Effector CD8-positive, alpha-beta T cell (primary cell): ENCODE results near the gene ZSCAN29.
"Not testable (repeated sequence)": the region's sequence is repeated elsewhere in the genome, so short reads cannot be mapped to it uniquely, and the experiment has no call there.

Experiments used
- DNase-seq: peaks from one replicate; lab custom pipeline; 2025; lab: John Stamatoyannopoulos, UW
- total RNA-seq, 4 experiments: gene quantifications; one replicate each; lab custom pipeline; 2026; lab: John Stamatoyannopoulos, UW

The ZSCAN29 gene
- total RNA-seq, result 57.9 to 106 (median 73.2) reads per million in 4 experiments

DNA sequence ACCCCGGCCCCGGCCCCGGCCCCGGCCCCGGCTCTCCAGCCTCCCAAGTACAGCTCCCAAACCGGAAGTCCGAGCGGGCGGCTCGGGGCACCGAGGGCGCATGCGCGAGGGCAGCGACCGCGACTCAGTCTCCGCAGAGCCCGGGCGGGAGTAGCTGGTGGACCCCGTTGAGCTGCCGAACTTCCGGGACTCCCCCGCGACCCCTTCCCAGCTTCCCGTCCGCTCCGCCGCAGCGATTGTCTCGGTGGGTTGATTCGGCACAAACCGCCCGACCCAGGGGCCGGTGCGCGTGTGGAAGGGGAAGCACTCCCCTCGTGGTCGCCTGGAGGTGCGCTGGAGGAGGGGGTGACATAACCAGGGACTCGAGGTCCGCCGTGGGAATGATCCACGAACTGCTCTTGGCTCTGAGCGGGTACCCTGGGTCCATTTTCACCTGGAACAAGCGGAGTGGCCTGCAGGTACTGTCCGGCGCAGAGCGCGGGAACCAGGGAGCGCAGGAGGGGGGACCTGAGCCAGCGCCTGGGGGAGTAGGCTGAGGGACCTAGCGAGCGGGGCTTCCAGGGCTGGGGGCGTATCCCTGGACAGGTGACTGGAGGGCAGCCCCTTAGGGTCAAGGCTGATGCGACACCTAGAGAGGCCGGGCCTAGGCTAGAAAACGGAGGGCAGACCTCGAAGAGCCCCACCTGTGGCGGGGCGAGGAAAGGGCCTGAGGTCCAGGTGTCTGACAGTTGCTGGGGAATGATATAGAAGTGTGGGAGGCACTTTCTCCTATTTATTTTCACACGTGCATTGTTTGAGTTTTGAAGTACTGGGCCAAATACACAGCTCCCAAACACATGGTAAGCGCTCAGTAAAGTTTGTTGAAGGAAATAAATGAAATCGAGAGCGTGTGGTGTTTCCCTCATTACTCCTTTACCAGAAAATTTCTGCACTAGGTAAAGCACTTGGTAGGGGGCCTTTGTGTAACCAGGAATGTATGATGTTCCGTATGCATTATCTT lies at the start of gene ZSCAN29, which contains the start of gene TUBGCP4:
ZSCAN29 (minus strand) TSS at position 69 of the 1,000 bp plus-strand sequence. CDS start 1,130 bp downstream, outside the sequence.
TUBGCP4 (plus strand) TSS at position 127 of the 1,000 bp plus-strand sequence; CDS start at position 381, 254 bp downstream.
- peak; percentile 60 for DNase-seq

DNA sequence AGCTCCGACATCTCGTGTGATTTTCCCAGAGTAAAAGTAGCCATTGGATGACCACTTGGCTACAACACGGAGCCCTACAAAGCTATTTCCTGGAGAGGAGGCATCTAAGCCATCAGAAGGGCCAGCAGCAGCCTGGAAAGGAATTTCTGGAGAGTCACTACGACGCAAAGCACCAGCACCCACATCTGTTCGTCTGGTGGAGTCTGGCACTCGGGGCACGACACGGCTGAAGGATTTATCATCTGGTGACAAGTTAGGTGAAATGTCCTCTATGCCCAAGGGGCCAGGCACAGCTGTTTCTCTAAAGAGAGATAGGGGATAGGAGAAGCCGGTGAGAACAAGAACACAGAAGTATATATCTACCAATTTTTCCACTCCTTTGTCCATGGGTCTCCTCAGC lies 49.6 kb upstream of the ZSCAN29 start:
- no peak for DNase-seq

DNA sequence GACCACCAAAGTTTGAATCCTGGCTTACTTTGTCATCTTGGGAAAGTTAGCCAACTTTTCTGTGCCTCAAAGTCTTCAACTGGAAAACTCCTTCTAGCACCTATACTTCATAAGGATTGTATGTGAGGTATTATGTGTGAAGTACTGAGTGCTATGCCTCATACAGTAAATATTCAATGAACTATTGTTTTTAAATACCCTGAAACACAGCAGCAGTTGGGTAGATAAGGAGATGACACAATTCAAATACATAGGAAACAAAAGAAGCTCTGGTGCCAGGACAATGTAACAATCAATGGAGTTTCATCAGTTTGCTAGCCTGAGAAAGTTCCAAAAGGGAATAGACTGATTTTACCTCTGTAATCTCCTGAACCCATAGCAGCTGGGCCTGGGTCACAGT lies 43.4 kb upstream of the ZSCAN29 start:
- no peak for DNase-seq

DNA sequence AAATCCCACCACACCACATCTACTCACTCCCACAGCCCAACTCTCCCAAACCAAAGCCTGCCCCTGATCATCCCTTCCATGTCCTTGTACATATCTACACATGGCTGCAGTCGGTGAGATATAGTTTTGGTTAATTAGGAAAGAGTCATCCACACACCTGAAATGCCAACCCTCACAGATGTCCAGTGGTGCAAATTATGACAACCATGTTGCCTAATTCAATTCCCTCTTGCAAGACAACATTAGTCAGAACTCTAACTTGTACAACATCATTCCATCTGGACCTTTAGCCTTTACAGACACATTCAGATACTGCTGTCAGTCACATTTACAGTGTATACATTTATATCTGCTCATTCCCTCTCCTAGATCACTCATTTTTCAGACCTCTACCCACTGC lies 41.3 kb upstream of the ZSCAN29 start:
- DNase-seq, result no peak

DNA sequence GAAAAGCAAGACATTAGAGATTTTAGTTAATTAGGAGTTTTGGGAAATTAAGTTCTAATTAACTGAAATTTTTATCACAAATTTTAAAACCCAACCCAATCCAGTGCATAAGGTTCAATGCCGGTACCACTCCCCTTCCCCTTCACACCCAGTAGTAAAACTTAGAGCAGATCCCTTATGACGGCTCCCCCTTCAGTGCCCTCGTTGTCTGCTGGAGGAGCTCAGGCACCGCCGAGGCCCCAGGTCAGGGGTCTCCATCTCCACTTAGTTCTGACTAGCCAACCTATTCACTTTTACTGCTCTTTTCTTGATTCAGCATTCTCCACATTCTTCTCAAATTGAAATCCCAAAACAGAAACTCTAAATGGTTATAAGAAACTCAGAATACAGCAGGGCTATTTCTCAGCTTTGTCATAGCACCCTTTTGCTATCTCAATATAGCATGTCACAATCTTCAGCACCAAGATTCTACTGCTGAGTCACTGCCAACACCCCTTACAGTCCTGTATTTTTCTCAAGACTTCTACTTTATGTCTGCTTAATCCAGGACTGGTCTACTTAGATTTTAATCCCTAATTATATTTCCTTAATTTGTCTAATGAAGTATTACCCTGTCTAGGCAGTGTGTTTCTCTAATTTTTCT lies 39.9 kb upstream of the ZSCAN29 start:
- DNase-seq, result no peak

DNA sequence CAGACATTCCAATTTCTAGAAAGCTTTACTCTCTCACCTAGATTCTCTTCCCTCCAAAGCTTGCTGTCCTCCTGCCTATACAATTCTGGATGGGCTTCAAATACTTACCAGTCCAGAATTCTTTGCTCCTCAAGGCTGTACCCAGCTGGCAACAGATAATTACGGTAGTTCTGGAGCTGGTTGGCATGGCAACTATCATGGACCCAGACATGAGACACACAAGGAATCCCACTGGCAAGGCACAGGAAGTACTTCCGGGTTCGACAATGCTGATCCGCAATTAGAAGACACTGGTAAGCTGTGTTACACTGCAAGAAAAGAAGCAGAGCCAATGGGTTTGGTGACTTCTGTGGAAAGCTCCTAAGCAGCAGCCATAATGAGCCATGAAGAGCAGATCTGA lies 37.9 kb upstream of the ZSCAN29 start:
- no peak for DNase-seq

DNA sequence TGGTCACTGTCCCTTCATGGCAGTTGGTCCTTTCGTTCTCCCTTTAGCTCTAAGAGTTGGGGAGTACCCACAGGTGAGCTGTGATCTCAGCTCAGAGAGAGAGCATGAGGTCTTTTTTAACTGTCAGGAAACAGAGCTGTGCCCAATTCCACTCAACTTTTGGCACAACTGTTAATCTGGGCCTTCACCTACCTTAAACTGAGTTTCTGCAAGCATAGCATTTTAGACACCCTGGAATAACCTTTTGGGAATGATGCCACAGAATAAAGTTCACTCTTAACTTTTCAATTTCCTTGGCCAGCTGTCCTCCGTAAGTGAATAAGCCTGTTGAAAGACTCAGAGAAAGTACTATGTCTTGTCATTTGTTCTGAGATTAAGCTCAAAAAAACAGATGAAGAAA lies 36.0 kb upstream of the ZSCAN29 start:
- DNase-seq, result no peak

DNA sequence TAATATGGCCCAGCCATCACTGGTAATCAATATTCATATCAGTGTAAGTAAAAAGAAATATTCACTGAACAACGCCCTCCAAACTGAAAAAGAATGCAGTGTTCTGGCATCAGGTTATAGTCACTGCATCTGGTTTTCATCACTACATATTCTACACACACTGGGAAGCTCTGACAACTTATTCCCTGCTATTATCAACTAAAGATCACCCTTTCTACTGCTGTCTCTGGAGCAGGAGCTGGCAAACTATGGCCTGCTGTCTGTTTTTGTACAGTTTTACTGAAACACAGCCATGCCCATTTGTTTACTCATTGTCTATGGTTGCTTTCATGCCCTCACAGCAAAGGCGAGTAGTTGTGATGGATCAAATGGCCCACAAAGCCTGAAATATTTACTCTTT lies 35.3 kb upstream of the ZSCAN29 start:
- DNase-seq, result no peak

DNA sequence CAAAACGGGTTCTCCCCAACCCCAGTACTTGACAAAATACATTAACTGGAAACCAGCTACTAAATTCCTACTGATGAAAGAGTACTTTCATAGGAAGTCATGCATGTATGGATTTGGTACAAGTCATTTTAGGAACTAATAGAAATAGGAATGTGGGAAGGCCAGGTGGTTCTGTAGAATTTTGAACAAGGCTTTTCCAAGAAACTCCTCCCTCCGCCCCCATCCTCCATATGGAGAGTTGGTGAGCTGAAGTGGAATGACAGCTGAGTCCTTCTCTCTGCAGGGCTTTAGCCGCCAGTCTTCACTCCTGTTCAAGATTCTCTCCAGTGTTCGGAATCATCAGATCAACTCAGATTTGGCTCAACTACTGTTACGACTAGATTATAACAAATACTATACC lies 33.3 kb upstream of the ZSCAN29 start:
- DNase-seq, result no peak

DNA sequence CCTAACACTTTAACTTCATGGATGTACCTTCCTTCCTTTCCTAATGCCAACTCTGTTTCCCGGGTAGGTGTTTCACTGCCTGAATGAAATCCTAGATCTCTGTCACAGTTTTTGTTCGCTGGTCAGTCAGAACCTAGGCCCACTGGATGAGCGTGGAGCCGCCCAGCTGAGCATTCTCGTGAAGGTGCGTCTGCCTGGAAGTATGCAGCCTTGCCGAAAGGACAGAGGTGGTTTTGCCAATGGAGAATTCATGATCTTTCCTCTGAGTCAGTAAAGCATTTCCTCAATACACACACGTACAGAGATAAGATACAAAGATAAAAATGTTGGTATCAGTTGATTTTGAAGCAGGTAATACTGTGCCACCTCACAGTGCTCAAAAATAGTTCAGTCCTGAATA lies 32.8 kb upstream of the ZSCAN29 start:
- no peak for DNase-seq

DNA sequence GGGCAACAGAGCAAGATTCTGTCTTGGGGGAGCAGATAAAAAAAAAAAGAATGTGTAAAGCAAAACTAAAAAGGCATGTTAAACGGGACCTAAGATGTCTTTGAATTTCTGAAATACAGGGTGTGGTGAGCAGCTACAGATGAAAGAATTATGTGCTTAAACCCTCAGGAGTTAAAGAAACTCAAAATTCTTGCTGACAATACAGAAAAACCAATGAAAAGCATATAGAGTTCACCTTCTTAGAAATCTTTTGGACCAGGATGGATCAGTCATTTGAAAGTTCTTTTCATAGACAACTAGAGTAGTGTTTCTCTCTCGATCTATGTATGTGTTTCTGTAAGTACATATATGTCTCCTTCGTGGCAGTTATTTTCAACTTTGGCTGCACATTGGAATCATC lies 31.4 kb upstream of the ZSCAN29 start:
- DNase-seq, result no peak

DNA sequence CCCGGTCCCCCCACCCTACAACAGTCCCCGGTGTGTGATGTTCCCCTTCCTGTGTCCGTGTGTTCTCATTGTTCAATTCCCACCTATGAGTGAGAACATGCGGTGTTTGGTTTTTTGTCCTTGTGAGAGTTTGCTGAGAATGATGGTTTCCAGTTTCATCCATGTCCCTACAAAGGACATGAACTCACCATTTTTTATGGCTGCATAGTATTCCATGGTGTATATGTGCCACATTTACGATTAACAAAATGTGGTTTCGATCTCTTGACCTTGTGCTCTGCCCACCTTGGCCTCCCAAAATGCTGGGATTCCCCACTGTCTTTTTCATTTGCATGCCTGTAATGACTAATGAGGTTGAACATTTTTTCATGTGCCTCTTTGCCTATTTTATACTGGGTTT lies 22.7 kb upstream of the ZSCAN29 start:
- not testable (repeated sequence) for DNase-seq

DNA sequence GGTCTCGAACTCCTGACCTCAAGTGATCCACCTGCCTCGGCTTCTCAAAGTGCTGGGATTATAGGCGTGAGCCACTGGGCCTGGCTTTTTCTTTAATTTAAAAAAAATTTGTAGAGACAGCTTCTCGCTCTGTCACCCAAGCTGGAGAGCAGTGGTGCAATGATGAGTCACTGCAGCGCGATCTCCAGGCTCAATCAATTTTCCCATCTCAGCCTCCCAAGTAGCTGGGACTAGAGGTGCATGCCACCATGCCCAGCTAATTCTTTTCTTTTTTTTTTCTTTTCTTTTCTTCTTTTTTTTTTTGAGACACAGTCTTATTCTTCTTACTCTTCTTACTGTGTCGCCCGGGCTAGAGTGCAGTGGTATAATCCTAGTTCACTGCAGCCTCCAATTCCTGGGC lies 19.9 kb upstream of the ZSCAN29 start:
- no peak for DNase-seq

DNA sequence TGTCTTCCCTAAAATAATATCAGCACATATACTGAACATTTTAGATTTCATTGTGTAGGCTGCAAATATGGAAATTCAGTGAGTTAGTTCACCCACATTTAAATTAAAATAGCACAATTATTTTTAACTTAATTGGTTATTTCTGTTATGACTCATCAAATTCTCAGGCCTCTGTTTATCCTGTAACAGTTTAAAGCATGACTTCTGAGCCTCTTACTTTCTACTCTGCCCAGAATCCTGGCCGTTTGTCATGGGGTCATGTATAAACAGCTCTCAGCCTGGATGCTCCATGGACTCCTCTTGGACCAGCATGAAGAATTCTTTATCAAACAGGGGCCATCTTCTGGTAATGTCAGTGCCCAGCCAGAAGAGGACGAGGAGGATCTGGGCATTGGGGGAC lies 12.2 kb upstream of the ZSCAN29 start:
- DNase-seq, result no peak

DNA sequence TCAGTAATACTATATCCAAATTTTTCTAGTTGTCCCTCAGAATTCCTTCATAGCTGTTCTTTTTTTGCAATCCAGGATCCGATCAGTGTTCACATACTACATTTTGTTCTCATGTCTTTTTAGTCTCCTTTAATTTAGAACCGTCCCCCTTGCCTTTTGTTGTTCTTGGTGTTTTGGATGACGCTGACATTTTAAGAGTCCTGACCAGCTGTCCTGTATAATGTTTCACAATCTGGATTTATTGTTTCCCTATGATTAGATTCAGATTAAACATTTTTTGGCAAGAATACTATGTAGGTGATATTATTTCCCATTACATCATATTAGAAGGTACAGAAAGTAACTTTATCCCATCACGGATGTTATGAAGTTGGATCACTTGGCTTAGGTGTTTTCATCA lies 11.5 kb upstream of the ZSCAN29 start:
- no peak for DNase-seq

DNA sequence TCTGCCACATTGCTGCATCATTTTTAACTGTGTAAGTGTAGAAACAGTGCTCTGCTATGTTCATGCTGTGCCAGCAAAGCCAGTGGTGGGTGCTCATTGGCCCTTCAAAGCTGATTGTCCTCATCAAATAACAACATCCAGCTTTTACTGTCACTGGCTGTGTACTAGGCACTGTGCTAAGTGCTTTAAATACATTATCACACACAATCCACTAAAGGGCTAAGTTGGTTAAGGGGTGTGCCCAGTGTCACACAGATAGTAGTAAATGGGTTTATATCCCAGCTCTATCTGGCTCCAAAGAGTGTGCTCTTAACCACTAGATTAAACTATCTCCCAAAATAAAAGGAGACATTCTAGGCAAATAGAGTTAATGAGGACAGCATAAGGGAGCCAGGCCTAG lies 7.8 kb upstream of the ZSCAN29 start:
- DNase-seq, result no peak

DNA sequence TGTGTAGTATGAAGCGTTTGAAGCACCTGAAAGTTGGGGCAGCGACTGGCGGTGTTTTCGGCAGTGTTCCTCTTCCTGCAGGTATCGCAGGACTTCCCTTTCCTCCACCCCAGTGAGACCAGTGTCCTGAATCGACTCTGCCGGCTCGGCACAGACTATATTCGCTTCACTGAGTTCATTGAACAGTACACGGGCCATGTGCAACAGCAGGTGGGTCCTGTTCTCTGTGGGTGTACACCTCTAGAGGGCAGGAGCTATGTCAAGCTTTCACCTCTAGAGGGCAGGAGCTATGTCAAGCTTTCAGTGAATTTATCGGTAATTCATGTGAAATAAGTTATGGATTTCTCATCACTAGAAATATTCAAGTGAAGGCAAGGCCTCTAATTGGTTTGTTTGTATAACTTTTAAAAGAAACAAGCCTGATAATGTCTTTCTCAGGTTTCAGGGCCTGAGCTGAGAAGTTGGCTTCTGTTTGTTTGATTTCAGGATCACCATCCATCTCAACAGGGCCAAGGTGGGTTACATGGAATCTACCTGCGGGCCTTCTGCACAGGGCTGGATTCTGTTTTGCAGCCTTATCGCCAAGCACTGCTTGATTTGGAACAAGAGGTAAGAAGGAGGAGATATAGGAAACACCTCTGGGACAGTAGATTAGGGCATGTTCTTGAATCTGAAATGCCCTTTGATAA lies 5.3 kb upstream of the ZSCAN29 start:
- DNase-seq, result no peak

DNA sequence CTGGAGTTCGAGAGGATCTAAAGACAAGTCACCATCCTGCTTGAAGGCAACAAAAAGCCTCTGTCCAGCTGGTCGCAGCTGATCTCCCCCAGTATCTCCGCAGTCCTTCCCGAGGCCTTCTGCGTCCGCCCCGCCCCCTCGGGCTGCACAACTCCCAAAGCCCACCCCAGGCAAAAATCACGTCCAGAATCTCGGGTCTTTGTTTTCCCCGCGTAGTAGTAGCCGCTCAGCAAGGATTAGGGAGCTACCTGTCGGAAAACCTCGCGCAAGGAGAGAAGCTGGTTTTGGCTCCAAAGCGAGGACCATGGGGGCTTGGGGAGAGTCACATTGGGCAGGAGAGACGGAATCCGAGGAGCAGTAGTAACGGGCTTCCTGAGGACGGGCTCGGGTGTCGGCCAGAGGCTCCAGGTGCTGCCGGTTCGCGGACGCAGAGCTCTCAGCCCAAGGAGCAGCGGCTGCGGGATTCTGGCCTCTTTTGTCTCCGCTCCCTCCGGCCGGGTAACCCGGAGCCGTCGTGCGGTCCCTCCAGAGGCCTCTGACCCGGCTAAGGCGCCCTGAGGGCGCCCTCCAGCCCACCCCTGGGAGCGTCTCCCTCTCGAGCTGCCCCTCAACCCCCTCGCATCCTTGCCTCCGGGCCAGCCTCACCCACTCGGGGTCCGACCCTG lies 401 bp downstream of the ZSCAN29 start:
- no peak for DNase-seq

DNA sequence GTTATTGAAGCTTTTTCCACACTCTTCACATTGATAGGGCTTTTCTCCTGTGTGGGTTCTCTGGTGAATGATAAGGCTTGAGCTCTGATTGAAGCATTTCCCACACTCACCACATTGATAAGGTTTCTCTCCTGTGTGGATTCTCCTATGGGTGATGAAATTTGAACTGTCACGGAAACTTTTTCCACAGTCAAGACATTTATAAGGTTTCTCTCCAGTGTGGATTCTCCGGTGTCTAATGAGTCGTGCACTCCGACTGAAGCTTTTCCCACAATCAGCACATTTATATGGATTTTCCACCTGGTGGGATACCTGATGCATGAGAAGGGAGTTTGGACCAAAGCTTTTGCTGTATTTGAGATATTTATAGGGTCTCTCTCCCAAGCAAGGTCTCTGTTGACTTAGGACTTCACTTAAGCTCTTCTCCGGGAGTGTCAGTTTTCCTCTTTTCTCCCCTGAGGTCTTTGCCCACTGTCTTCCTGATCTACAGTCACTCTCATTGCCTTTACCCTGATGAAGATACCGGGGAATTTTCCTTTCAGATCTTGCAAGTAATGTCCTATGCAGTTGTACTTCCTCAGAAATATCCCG lies 9.4 kb downstream of the ZSCAN29 start:
- DNase-seq, result no peak

DNA sequence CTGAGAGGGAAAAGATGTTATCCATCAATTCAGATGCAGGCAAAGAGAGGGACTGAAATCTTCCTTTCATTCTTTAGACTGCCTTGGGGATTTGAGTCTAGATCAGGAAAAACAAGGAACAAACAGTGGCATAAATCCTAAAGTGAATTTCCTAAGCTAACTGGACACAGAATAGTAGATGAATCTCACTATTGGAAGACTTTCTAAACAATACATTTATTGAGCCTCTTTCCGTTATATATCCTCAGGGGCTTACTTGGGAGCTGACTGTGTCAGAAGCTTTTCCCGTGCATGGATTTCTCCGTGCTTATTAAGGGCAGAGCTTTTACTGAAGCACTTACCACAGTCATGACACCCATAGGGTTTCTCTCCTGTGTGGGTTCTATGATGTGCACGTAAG lies 10.0 kb downstream of the ZSCAN29 start:
- DNase-seq, result no peak

DNA sequence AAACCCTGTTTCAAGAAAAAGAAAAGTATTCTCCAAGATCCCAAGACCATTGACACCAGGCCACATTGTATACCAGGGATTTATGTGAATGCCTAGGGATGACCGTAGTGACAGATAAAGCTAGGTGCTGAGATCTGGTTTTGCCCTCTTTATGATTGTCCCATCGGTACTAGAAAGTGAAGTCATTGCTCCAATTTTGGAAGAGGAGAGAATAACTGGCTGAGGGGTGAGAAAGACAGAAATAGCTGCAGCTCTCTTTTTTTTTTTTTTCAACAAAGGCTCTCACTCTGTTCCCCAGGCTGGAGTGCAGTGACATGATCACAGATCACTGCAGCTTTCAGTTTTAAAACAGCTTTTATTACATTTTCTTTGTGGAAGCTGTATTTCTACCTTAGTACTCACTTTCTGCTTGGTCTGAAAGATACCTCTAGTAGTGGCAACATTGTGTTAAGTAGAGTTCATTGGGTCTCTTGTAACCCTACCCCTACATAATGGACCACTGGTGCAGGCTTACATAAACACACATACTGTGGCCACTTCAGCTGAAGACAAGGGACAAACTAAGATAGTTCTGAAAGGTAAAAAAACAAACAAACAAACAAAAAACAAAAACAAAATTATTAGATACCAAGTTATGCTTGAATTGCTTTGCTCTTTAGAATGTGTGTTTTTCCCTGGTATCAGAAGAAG lies 18.0 kb downstream of the ZSCAN29 start:
- DNase-seq, result no peak
